Stimulated activated naive CD4-positive, alpha-beta T cell treated with Interleukin-2 at 50 U/mL for 16 hours (primary cell): ENCODE measurements around the gene CYP27C1.
A peak's percentile ranks its signal among the peaks of the same experiment; 100 is the strongest.
"Not testable (repeated sequence)": the region's sequence is repeated elsewhere in the genome, so short reads cannot be mapped to it uniquely, and the experiment has no call there.

Experiments
- DNase-seq: peaks from one replicate; lab custom pipeline; 2025; lab: John Stamatoyannopoulos, UW

CYP27C1 gene

DNA sequence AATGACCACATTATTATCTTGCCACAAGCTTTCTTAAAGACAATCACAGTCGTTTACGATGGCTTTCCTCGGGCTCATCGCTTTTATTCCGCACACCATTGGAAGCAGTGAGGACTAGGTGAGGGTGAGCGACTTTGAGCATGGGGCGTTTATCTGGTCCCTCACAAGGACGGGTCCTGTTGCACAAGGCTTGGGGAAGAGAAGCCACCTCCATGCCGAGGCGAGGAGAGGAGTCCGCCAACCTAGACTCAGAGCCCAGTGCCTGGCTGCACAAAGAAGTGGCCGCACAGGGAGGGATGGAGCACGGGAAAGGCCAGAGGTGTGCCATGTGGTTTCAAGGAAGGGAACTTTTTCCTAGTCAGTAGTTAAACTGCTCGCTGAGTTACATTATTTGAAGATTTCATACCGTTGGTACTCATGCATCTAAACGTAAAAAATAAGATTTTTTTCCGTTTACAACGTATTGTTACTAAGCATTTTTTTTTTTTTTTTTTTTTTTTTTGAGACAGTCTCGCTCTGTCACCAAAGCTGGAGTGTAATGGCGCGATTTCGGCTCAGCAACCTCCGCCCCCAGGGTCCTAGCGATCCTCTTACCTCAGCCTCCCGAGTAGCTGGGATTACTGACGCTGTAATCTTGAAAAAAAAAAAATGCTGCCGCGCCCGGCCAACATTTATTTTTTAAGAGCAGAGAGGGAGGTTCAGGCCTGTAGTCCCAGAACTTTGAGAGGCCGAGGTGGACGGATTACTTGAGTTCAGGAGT, 849 bp upstream of the CYP27C1 start:
- DNase-seq = no peak

DNA sequence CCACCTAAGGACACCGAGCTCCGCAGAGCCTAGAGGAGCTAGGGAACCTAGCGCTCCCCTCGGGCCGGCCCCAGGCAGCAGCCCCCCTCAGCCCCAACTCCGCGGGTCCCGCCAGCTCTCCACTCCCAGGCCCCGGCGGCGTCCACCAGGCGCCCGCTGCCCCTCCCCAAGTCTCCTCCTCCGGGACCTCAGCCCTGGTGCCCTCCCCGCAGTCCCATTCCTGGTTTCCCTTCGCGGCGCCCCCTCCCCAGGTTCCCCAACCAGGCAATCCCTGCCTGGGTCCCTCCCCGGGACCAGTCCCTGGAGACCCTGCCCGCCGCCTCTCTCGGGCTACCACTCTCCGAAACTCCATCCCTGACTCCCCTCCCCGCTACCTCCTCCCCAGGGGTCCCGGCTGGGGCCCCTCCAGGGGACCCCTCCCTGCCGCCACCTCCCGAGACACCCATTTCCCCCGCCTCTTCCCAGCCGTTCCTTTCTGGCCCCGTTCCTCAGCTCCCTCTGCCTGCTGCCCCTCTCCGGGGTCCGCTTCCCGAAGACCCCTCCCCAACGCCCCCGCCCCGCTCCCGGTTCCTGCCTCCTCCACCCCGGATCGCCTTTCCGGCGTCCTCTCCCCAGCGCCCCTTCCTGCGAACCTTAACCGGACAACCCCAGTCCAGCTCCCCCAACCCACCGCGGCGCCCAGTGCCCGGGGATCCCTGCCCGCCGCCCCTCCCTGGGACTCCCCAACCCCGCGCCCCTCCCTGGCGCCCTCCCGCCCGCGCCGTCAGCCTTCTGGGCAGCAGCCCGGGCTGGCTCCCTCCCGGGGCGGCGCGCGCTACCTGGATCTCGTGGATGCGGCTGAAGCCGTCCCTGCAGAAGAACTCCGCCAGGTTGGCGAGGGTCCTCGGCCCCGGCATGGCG, 678 bp downstream of the CYP27C1 start:
- DNase-seq = no peak

DNA sequence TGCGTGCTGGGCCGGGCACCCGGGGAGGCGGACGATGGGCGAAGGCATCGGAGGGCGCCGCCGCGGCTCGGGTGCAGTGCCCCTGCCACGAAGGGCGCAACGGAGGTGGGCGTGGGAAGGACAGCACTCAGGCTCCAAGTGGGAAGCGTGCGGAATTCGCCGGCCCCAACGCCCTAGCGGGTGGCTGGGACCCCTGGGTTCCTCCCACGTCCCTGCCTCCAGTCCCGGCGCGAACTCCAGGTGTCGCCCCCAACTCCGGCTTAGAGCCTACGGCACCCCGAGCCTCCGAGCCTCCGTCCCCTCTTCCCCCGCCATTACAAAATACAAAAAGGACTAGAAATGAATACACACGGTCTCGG, 1.3 kb downstream of the CYP27C1 start:
- no peak for DNase-seq

DNA sequence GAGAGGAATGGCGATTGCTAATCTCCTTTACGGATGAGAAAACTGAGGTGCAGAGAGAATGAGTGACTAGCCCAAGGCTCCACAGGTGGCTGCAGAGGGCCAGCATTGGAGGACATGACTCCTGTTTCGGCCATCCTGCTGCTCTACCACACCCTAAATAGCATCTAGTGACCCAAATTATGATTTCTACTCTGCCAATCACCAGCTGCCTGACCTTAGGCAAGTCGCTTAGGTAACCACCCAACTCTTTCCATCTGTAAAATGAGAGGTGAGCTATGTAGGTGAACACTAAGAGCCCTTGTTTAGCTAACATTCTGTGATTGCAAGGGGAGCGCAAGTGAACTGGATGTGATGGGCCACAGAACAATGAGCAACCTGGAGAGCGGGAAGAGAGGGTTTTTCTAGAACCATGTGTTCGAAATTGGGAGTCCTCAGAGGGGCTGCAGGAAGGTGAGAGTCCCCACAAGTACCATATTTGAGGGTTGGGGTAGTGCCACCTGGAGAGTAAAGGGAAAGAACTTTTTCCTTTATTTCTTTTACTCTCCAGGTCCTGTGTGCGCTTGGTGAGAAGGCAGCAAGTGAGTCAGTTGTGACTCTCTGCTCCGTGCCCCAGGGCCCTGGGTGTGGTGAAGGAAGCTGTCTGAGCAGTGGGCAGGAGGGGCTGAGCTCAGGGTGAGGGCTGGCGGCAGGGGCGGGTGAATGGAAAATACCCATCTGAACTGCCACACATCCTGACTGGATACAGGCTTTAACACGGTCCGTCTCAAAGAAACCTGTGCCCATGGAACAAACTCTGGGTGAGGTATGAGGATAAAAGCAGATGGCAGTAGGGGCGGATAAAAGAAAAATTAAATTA, 2.4 kb downstream of the CYP27C1 start:
- DNase-seq = no peak

DNA sequence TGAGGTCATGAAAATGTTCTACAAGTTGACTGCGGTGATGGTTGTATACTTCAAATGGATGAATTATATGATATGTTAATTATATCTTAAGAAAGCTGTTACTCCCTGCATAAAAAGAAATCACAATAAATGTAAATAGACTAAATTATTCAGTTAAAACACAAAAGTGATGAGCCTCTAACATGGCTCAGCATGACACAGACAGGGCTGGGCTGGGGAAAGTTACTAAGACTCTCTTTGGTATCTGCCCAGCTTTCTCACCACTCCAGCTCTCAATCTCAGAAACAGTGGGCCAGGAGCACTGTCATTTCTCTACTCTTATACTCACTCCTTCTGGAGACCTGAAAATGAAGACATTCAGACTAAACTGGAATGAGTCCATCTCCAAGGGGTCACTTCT, 3.5 kb downstream of the CYP27C1 start:
- no peak for DNase-seq

DNA sequence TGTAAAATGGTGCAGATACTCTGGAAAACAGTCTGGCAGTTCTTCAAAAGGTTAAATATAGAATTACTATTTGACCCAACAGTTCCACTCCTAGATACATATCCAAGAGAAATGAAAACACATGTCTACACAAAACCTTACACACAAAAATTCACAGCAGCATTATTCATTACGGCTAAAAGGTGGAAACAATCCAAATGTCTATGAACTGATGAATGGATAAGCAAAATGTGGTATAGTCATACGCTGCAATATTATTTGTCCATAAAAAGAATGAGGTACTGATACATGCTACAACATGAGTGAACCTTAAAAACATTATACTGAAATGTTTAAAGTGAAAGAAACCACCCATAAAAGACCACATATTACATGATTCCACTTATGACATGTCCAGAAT, 4.0 kb downstream of the CYP27C1 start:
- DNase-seq = no peak

DNA sequence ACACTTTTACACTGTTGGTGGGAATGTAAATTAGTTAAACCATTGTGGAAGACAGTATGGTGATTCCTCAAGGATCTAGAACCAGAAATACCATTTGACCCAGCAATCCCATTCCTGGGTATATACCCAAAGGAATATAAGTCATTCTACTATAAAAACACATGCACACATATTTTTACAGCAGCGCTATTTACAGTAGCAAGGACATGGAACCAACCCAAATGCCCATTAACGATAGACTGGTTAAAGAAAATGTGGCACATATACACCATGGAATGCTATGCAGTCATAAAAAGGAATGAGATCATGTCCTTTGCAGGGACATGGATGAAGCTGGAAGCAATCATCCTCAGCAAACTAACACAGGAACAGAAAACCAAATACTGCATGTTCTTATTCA, 5.9 kb downstream of the CYP27C1 start:
- not testable (repeated sequence) for DNase-seq

DNA sequence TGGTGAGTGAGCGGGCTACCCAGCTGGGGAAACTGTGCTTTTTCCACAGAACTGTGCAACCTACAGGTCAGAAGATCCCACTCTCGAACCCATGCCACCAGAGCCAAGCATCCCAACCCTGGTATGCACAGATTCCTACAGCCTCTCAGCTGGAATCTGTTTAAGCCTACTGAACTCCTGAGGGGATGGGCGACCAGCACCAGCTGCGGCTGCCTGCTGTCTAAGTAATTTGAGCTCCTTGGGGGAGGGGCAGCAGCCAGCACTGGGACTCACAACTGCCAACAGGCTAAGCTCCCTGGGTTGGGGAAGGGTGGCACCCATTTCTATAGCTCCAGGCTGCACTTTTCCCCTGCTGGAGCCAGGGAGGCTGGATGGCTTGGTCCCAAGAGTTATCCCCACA, 11.8 kb downstream of the CYP27C1 start:
- no peak for DNase-seq

DNA sequence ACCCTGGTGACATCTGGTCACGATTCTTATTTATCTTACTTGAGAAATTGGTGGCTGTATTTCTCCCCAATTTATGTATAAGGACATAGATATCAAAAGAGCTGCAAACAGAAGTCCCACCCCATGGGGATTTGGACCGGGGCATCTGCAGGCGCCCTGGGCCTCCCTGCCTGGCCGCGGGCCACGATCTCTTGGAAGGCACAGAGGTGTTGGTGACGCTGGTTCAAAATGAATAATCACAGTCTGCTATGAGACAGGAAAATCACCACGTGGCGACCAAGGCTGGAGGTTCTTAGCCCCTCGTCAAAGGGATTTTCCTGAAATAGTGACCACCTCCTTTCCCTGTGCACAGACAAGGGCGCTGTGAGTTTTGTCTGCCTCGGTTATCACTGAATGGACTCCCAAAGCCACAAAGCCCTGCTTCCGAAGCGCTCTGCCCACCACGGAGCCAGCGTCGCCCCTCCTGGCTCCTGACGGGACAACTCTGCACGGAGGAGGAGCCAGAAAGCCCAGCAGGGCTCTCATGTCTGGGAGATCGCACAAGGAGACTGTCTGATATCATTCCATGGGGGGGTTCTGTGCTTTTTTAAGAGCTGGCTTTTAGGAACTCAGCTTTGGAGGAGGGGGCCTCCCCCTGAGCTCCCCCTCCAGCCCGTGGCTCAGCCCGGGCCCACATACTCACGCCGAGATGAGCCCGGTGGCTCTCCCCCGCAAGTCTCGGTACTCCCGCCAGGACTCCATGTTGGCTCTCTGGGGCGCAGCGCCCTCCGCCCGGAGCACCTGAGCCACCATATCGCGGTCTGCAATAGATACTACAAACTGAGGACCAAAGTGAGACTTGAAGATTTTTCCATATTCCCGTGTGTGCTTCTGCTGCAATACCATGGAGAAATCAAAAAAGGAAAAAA, 14.6 kb downstream of the CYP27C1 start:
- DNase-seq = no peak

DNA sequence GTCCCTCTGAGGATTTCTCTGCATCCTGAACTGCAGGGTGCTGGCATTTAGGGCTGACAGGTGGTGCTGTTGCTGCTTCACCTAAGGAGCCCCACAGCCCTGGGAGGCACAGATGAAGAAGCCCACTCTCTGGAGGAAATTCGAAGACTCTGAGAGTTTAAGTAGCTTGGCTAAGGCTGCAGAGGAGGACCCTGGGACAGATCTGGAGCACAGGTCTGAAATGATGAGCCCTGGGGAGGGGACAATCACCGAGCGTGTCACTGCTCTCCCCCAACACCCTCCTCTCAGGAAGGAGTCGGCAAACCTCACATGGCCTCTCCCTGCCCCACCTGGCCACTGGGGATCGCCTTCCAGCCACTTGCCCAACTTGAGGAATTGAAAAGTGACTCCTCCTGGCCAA, 18.6 kb downstream of the CYP27C1 start:
- DNase-seq = no peak

DNA sequence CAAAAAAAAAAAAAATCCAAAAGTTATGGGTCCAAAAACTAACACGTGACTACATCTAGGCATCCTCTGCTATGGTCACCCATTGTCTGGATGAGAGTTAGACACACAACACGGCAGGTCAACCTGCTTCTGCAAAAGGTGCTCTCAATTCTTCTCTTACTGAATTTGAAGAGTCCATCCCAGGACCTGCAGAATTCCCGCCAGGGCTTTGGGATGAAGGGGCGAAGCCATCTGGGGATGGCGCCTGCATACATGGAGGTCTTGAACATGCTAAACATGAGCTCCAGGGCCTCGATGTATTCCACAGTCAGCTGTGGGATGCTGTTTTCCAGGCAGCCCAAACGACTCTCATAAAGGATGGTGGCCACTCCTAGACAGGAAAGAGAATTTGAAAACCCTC, 19.1 kb downstream of the CYP27C1 start:
- DNase-seq = no peak

DNA sequence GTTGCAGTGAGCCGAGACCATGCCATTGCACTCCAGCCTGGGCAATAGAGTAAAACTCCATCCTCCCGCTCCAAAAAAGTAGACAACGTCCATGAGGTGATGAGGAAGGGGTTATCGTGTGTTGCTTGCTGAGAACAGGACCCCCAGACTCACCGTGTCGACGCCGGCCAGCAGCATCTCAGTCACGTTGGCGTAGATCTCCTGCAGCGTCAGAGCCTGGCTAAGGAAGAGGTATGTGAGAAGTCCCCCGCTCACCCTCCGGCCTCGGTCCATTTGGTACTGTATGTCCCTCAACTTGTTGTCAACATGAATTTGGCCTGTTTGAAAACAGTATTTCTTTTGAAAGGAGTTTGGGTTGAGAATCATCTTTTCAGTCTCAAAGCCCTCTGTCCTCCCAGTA, 20.9 kb downstream of the CYP27C1 start:
- DNase-seq = no peak

DNA sequence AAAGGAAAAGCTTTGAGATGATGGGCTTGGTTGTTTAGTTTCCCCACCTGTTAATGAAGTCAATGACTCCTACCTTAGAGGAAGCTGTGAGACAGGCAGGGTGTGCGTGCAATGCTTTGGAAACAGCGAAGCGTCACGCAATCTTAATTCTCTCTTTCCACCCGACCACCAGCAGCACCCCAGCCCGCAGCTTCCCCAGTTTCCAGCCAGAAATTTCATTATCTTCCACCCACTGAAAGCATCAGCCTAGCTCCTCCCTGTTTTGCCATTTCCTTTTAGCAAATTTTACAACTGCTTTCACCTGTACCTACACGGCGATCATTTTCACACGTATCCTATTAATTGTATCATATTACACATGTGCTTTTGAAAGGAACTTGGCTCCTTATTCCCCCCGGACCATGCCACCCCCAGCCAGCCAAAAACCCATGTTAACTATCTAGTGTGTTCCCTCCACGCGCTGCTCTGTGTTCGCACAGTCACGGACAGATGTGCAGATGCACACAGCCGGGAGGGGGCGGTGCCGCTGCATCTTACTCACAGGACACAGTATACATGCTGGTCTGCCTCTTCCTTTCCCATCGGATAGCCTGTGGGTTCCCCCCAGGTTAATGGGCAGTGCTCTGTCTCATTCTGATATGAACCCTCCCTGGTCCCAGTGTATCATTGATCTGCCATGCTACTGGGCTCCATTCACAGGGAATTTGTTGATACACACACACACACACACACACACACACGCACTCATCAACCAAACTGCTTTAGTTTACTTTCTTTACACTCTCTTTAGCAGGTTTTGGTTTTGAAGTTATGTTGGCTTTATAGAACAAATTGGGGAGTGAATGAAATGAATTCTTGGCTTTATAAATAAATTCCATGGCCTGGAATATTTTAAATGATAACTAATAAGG, 22.4 kb downstream of the CYP27C1 start:
- peak; percentile 54 for DNase-seq

DNA sequence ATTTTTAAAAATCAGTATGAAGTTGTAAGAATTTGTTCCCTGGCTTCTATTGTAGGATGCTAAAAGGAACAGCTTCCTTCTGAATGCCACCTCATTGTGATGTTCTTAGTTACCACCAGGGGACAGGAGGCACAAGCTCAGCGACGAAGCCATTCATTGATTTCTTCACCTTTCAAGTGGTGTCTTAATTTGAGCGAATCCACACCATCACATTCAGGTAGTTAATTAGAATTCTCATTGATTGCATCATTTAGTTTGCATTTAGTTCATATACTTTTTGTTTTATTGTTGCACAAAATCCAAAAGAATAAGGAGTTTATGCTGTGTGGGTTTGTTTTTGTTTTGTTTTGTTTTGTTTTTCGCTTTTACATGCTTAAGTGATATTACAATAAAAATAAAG, 23.1 kb downstream of the CYP27C1 start:
- no peak for DNase-seq

DNA sequence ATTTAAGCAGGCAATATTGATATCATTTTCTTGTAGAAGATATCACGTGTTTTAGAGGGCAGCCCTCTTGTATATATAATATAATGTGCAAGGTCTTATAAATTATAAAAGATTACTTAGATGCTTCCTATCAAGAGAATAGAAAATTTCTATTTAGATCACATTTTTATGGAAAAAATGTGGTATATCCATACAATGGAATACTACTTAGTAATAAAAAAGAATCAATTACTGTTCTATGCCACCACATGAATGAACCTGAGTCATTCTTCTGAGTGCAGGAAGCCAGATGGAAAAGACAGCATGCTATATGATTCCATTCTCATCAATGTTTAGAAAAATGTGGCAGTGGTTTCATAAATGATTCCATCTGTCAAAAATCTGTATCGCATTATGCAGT, 23.6 kb downstream of the CYP27C1 start:
- DNase-seq = no peak

DNA sequence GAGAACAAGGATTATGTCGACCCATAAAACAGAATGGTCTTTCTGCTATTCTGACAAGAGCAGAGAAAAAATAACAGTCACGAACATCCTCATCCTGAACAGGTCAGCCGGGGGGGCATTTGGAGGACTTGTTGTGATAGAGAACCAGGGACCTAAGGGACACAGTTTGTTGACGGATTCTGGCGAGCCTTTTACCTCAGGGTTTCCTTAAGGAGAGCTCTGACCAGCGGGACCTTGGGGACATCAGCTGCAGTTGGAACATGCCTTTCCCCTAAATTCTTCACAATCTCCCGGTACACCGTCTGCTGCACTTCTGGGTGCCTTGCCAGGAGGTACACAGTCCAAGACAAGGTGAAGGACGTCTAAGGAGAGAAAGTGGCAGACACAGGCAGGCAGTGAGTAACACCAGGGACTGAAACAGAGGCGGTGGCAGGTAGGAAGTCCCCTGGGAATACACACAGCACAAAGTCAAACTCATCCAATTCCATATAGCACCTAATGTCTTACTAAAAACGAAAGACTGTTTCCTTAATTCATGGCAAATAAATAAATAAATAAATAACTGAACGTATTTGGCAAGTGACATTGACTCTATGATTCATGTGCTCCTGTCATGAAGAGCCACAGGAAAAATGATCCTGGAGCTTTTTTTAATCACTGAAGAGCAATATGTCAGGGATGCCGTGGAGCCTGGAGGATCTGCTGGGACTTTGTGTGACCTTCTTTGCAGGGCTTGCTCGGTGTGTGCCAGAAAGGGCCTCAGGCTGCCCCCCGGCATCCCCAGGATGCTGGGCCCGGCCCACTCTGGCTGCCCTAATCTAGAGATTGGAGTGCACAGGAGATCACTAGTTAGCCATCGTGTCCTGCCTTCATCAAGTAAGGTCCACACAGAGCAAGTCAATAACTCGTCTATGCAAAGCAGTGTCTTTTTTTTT, 24.7 kb downstream of the CYP27C1 start:
- DNase-seq = no peak

DNA sequence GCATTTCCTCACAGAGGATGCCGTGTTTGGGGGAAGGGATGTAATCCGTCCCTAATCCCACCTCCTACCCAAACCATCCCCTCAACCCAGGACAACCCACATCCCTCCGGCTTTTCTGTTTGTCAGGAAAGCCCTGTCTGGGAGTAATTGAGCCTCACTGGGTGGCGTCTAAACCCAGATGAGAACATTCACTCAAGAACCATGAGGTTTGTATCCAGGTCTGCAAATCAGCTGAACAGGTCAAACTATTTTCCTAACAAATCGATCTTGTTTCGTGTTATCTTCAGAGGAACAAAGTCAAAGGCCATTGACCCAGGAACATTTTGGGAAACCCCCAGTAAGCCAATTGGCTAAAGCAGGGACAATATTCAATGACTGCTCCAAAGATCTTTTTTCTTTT, 25.7 kb downstream of the CYP27C1 start:
- DNase-seq = no peak

DNA sequence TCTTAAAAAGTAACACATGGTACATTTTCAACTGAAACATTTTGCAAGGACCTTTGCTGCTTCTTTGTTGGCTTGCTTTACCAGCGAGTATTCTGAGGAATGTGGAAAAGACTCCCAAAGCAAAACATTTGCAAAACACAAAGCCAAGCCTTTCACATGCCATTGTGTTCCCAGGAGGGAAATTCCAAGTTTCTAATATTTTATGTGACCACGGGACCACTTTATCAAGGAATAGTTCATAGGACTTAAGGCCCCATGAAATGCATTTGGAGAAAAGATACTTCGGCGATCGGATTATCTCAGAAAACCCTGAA, 26.2 kb downstream of the CYP27C1 start:
- DNase-seq = no peak

DNA sequence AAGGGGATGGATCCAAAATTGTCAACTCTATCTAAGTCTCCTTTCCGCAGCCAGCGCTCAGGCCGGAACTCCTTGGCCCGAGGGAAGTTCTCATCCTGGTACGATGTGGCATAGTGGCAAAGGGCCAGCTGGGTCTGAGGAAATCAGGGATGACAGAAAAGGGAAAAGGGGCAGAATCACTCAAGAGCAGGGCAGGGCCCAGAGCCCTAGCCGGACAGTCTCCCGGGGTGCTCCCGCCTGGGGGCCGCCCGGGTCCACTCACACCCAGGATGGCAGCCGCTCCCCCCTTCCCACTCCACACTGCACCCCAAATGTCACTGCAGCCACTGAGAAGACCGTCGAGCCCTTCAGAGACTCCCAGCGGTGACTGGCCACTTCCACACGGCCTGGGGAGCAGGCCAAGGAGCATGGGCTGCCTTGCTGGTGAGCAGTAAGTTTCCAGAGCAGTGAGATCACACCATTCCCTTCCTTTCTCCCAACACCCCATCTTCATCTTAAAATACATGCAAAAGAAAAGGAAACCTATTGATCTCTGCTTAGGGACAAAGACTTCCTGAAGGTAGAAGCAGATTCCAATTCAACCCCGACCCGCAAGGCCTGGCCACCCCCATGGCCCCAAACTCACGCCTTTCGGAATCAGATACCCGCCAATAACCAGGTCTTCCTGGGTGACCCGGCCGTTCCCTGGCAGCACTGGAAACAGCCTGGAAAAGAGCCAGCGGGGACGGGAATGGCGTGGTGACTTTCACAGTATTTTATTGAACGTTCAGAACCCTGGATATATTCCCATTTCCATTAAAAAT, 26.7 kb downstream of the CYP27C1 start:
- DNase-seq = no peak
